HG02981 (cell line): ENCODE measurements around the gene PDE12.

ENCODE experiments used
- ATAC-seq: cut with Tn5 transposase; IDR thresholded peaks from one replicate; pipeline ENCODE4 v1.9.1; 2021; ENCODE audit warnings: mild to moderate bottlenecking, moderate library complexity; ENCODE audit not compliant: unreplicated experiment

The PDE12 gene

GRCh38 chr3:57555738-57556458, at the start of gene PDE12:
Gene PDE12, plus strand, starts transcription at chr3:57556274. Its CDS starts 106 bp downstream, at chr3:57556380.
- peak; percentile 80 for ATAC-seq

GRCh38 chr3:57512166-57512565, 43.9 kb upstream of the PDE12 start:
- ATAC-seq = no peak

GRCh38 chr3:57518276-57518915, 37.7 kb upstream of the PDE12 start:
- no peak for ATAC-seq

- no peak for ATAC-seq
Measured at GRCh38 chr3:57530071-57530608, 25.9 kb upstream of the PDE12 start.

- no peak for ATAC-seq
Measured at GRCh38 chr3:57538465-57538864, 17.6 kb upstream of the PDE12 start.

- ATAC-seq = peak; percentile 53
Measured at GRCh38 chr3:57544181-57545125, 11.6 kb upstream of the PDE12 start, which contains the start of gene DNAH12. Gene DNAH12, minus strand, starts transcription at chr3:57544344. Its CDS starts 1,474 bp downstream, at chr3:57542870.

- no peak for ATAC-seq
Measured at GRCh38 chr3:57545636-57546268, 10.3 kb upstream of the PDE12 start.

GRCh38 chr3:57546616-57547015, 9.5 kb upstream of the PDE12 start:
- no peak for ATAC-seq

- no peak for ATAC-seq
Measured at GRCh38 chr3:57555306-57555705, 768 bp upstream of the PDE12 start.

GRCh38 chr3:57556459-57557084, 498 bp downstream of the PDE12 start:
- ATAC-seq = peak; percentile 22

GRCh38 chr3:57557085-57557537, 1.0 kb downstream of the PDE12 start:
- ATAC-seq = no peak

- no peak for ATAC-seq
Measured at GRCh38 chr3:57559526-57559925, 3.5 kb downstream of the PDE12 start.

- ATAC-seq = no peak
Measured at GRCh38 chr3:57569859-57570450, 13.9 kb downstream of the PDE12 start.

GRCh38 chr3:57570878-57571277, 14.8 kb downstream of the PDE12 start:
- ATAC-seq = no peak

GRCh38 chr3:57572096-57572495, 16.0 kb downstream of the PDE12 start:
- ATAC-seq = no peak

GRCh38 chr3:57575966-57576626, 20.0 kb downstream of the PDE12 start:
- ATAC-seq = no peak

- no peak for ATAC-seq
Measured at GRCh38 chr3:57577801-57578200, 21.7 kb downstream of the PDE12 start.

- ATAC-seq = no peak
Measured at GRCh38 chr3:57582474-57583168, 26.5 kb downstream of the PDE12 start.
